ELR (cell line): ENCODE data around the gene PWWP2A.

Experiments
- DNase-seq: peaks from one replicate; pipeline ENCODE4 v3.0.0-alpha.2; 2015; ENCODE audit warnings: low read depth

PWWP2A gene

DNA sequence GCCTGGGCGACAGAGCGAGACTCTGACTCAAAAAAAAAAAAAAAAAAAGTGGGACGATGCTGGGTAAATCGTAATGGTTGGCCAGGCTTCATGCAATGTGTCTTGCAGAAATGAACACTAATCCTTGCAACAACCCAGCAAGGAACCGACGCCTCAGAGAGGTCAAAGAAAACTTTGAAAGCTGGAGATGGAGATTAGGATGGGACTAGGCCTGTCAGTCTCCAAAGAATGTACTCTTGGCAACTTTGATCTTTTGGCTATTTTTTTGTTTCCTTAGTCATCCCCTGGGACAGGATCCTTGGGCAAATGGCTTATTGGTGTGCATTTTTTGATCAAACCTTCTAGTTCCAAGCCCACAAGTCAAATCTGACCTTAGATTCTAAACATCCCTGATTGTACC, 10.6 kb upstream of the PWWP2A start:
- DNase-seq = no peak

DNA sequence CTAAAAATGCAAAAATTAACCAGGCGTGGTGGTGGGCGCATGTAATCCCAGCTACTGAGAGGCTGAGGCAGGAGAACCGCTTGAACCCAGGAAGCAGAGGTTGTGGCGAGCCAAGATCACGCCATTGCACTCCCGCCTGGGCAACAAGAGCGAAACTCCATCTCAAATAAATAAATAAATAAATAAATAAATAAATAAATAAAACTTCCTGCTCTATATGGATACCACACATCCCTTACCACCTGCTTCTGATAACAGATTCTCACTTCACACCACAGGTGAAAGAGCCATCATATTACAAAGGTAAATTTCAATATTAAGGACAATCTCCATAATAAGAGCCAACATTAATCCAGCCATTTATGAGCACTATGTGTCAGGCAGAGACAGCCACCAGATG, 9.4 kb upstream of the PWWP2A start:
- no peak for DNase-seq

DNA sequence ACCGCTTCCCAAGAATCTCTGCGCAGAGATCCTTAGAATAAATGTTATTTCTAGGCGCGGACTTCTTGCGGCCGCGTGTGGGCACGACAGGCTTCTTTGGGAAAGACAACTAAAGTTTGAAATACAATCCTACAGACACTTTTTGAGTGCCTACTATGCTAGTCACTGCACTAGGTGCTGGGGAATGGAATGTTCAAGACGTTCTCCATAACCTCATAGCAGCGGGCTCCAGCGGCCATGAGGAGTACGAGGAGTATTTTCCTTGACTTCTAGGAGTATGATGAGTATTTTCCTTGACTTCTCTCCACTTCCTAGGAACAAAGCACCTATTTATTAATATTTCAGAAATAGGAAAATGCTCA, 636 bp upstream of the PWWP2A start:
- DNase-seq = no peak

DNA sequence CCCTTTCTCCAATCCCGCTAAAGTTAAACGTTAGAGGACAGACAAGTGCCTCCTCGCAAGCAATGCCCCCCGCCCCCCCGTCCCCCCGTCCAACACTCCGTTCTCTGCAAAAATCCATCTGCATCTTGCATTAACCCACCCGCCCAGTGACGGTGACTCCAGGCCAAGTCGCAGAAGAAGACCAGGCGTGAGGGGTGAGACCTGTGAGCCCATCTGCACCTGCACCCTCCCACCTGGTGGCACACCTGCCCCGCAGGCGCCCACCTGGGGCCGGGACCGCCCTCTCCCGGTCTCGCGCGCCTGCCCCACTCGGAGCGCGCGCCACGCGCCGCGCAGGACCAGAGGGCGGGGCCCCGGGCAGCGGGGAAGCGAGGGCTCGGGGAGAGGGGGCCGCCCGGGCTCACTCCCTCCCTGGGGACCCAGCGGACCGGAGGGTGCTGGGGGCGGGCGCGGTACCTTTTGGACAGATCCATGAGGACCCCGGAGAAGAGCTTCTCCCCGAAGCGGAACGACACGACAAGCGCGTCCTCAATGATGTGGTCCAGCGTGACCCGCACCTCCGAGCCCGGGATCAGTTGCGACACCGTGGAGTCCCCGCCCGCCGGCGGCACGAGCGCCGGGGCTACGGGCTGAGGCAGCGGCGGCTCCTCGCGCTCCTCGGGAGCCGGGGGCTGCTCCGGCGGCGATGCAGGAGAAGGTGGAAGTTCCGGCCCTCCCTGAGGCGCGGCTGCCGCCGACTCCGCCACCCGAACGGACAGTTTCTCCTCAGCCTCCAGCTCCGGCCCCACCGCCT, 705 bp downstream of the PWWP2A start:
- DNase-seq = peak; percentile 49

- no peak for DNase-seq
These were observed 2.3 kb downstream of the PWWP2A start for GRCh38 chr5:160116991-160117390.

DNA sequence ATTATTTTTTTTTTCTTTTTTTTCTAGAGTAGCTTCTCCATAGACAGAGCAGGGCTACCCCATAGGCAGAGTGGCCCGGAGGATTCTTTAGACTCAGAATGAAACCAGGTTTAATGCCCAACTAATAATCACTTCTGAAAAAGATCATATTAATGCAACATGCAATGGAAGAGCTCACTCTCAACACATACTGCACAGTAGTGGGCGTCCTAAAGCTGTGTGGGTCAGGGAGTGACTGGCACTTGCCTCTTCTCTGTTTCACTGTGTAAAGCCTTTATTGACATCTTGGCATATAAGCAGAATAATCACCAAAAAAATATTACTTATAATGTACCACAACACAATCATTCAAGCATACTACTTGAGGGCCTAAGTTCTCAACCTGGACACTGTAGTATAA, 11.1 kb downstream of the PWWP2A start:
- DNase-seq = no peak

- no peak for DNase-seq
These were observed 13.4 kb downstream of the PWWP2A start for GRCh38 chr5:160105686-160106360.

GRCh38 chr5:160097991-160098390, 21.3 kb downstream of the PWWP2A start:
- no peak for DNase-seq

GRCh38 chr5:160096178-160096577, 23.1 kb downstream of the PWWP2A start:
- DNase-seq = no peak

GRCh38 chr5:160092960-160093707, 26.1 kb downstream of the PWWP2A start:
- DNase-seq = no peak

DNA sequence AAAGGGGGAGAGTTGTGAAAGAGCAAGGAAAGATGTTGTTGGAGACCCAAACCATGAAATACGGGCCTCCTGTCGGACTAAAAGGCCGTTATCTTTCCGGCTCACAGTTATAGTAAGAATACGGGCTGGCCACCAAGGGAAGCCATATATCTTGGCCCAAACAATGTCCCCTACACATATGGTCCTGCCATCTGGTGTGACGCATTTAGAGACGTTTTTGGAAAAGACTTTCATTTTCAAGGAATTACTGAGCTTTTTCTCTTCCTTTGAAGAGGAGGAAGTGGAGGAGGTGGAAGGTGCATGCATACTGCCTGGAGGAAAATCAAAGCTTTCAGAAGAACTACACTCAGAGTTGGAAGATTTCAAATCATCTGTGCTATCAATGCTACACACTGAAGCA, 26.7 kb downstream of the PWWP2A start:
- DNase-seq = no peak

GRCh38 chr5:160090059-160090458, 29.2 kb downstream of the PWWP2A start:
- no peak for DNase-seq

DNA sequence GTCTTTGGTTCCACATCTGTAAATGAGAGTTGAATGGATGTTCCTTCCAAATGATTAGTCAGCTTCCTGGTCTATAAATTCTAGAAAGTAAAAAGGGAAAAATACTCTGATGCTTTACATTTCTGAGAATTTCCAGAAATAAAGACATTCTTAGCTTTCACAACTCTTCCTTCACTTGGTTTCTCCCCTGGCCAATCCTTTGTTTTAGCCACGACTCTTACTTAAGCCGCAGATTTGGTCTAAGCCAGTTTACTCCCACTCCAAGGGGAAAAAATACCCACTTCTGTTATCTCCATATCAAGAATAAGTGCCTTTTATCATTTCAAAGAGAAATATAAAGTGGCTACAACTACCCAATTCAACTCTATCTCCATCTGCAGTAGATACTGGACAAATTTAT, 29.7 kb downstream of the PWWP2A start:
- DNase-seq = peak; percentile 8

GRCh38 chr5:160088805-160089204, 30.4 kb downstream of the PWWP2A start:
- DNase-seq = no peak

DNA sequence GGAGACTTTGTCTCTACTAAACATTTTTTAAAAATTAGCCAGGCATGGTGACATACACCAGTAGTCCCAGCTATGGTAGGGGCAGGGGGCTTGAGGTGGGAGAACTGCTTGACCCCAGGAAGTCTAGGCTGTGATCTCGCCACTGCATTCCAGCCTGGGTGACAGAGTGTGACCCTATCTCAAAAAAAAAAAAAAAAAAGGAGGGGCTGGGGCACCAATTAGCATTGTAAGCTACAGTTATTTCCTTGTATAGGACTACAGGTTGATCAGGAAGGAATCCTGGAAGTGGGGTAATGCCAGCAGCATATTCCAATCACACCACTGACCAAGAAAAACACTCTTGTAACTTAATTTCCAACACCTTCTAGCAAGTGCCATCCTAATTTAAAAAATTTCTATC, 32.1 kb downstream of the PWWP2A start:
- no peak for DNase-seq

DNA sequence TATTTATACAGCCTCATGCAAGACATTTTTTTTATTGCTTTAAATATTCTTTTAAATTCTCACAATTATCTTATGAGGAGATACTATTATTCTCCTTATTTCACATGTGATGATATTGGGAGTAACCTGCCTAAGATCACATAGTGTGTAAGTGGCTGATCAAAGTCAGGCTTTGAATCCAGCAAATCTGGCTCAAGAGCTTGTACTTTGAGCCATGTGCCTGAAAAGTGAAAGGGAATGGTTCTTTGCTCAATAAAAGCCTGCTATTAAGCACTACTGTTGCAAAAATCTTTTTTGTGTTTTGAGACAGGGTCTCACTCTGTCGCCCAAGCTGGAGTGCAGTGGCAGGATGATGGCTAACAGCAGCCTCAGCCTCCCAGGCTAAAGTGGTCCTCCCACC, 35.1 kb downstream of the PWWP2A start:
- DNase-seq = no peak

GRCh38 chr5:160083501-160083900, 35.7 kb downstream of the PWWP2A start:
- peak; percentile 85 for DNase-seq

DNA sequence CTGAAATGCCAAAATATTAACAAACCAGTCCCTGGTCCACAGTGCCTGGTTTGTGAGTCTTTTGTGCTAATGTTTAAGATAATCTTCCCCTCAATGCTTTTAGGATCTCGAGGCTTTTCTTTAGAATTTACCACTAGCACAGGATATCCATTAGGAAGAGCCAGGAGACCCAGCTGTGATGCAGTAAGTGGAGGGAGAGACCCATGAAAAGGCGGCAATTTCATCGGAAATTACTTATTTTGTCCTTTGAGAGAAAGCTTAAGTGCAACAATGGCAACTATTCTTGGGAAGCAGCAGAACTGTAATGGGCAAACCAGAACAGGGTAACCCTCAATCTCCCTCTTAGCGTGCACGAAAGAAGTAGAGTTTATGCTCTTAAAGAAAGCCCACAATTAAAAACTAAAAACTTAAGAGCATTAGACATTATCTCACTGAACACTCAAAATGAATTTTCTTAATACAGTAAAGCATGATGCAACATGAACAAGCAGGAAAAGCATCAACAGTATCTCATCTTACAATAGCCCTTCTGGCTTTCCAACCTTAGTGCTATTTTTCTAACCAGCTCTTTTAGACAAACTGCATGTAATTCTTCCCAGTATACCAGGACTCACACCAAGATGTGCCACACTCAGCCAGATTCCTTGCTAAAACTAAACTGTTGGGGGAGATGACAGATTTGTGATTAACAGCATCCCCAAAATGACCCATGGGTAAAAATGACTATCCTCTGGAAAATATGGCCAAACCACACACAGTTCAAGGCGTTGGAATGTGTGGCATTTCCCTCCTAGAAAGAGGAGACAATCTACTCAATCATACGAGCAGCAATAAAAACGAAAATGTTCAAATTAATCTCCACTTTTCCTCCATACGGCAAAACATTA, 36.4 kb downstream of the PWWP2A start:
- DNase-seq = peak; percentile 90

GRCh38 chr5:160081495-160081894, 37.8 kb downstream of the PWWP2A start:
- no peak for DNase-seq

GRCh38 chr5:160079753-160080152, 39.5 kb downstream of the PWWP2A start:
- no peak for DNase-seq

GRCh38 chr5:160076997-160077396, 42.3 kb downstream of the PWWP2A start:
- no peak for DNase-seq

DNA sequence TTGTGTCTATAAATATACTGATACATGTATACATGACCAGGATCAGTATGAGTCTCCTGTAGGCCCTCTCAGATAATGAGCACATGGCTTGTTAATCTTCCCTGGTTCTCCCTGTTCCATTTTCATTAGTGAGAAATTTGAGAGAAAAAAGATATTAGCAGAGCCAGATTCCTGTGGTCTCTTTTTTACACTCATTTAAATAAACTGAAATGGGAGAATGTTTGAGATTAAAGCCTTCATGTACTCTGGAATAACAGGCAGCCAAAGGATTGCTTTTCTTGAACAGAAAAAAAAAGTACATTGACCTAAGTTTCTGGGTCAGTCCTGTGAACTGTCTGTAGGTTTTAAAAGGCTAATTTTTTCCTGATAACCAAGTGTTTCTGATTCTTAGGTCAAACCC, 44.2 kb downstream of the PWWP2A start:
- no peak for DNase-seq
